ENCODE measurements around the gene SPON1.

SPON1 gene

DNA sequence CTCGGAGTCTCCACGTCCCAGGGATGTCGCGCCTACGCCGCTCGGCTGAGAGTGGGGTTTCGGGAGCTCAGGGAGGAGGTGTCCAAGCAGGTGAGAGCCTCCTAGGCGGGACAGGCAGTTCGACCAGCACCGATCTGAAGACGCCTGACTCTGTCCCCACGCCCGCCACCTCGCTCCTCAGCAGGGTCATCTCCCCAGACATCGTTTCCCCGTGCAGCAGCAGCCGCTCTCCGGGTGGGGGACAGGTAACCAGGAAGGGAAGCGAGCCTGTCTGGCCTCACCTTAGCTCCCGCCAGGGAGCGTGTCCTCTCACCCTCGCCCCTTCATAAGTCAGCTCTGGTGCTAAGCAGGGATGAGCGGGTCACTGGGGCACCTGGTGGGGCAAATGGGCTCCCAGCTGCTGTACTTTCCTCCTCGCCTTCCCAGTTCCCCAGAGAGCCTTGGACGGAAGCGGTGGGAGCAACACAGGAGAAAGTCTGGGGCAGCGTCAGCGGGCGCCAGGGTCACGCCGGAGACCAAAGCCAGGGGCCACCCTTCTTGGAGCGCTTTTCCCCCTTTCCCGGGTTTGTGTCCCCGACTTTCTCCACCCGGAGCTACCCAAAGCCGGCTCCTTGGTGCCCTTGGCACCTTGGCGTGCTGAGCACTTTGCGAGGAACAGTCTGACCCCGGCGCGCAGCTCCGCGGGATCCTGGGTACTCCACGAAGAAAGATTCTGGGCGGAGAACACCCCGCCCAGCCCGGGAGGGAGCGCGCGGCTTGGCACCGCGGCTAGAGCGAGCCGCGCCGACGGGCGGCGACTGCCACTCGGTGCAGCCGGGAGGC is 1.6 kb downstream of the SPON1 start:
- peaks cover 17% of the 10 kb centered on the region for H3K4me1 ChIP-seq (ENCODE audit: insufficient read depth, low read length)
- H3K9ac ChIP-seq (ENCODE audit: low read length), result no peak overlapping the region
- no peaks in the 10 kb centered on the region for H3K9me3 ChIP-seq (ENCODE audit: low read length)
- H3K4me3 ChIP-seq (ENCODE audit: low read depth in 1 of 2, low read length in 2 of 2), result peak overlapping the region; percentile 23 to 45
- peaks cover 40 to 69% of the 10 kb centered on the region in 2 donors for H3K27me3 ChIP-seq (ENCODE audit: control insufficient read depth in 1 of 2, insufficient read depth in 2 of 2, low read length in 2 of 2)
- no peaks in the 10 kb centered on the region for H3K36me3 ChIP-seq (ENCODE audit: insufficient read depth, low read length)
- H3K27ac ChIP-seq (ENCODE audit: low read depth, low read length), result no peak overlapping the region

DNA sequence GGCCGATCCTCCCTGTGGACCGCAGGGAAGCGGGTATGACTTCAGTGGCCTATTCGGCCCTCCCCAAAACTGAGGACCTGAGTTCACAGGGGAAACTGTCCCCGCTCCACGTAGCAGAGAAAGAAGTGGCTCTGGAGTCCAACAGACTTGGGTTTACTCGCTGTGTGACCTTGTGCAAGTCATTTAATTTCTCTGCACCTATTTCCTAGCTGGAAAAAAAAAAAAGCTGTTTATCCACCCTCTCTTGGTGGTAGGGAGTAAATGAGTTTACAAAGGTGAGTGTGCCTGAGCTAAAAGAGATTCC is 2.2 kb downstream of the SPON1 start:
- no peak overlapping the region for H3K27ac ChIP-seq (ENCODE audit: low read depth, low read length)
- H3K36me3 ChIP-seq (ENCODE audit: insufficient read depth, low read length), result no peaks in the 10 kb centered on the region
- peak overlapping the region in 1 of 2 donors; percentile 45 for H3K4me3 ChIP-seq (ENCODE audit: low read depth in 1 of 2, low read length in 2 of 2)
- peaks cover 40 to 70% of the 10 kb centered on the region in 2 donors for H3K27me3 ChIP-seq (ENCODE audit: control insufficient read depth in 1 of 2, insufficient read depth in 2 of 2, low read length in 2 of 2)
- peaks cover 17% of the 10 kb centered on the region for H3K4me1 ChIP-seq (ENCODE audit: insufficient read depth, low read length)
- no peak overlapping the region for H3K9ac ChIP-seq (ENCODE audit: low read length)
- no peaks in the 10 kb centered on the region for H3K9me3 ChIP-seq (ENCODE audit: low read length)

DNA sequence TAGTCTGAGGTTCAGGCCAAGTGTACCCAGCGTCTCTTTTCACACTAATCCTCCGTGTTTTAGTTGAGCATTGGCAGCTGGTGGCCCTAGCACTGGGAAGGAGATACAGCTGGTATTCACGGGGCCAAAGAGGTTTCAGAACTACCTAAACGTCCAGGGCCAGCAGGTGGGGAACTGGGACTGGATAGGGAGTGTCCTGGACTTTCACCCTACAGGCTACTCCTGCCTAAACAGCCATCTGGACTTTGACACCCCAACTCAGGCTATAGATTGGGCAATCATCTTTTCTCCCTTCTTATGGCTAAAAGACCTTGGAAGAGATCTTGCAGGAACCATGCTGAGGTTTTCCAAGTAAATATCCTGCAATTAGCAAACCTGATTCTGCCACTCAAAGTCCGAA is 2.8 kb downstream of the SPON1 start:
- Histone ChIP-seq H3K4me3 (ENCODE audit: low read depth in 1 of 2, low read length in 2 of 2) (no peak overlapping the region), H3K4me1 (ENCODE audit: insufficient read depth, low read length) (peaks cover 17% of the 10 kb centered on the region), H3K9ac (ENCODE audit: low read length) (no peak overlapping the region), H3K9me3 (ENCODE audit: low read length) (no peaks in the 10 kb centered on the region), H3K27me3 (ENCODE audit: control insufficient read depth in 1 of 2, insufficient read depth in 2 of 2, low read length in 2 of 2) (peaks cover 40 to 70% of the 10 kb centered on the region in 2 donors), H3K36me3 (ENCODE audit: insufficient read depth, low read length) (no peaks in the 10 kb centered on the region), H3K27ac (ENCODE audit: low read depth, low read length) (no peak overlapping the region)

DNA sequence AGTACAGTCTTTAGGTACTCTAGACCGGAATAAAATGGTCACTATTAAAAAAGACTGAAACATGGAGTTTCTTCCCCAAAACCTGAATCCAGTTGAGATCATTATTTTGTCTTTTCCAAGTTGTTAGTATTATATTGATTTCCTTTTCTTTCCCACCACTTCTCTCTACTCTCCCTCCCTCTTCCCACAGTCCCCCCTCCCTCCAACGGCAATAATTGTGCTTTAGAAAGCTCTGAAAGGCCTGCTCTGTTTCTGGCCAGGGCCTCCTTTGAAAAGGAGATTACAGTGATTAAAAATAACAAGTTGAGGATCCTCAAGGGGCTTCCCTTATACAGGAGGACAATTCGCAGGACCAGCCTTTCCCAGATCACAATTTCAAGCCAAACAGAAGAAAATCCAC is 3.5 kb downstream of the SPON1 start:
- Histone ChIP-seq H3K9me3 (ENCODE audit: low read length) (no peaks in the 10 kb centered on the region), H3K27ac (ENCODE audit: low read depth, low read length) (no peak overlapping the region), H3K9ac (ENCODE audit: low read length) (no peak overlapping the region), H3K4me3 (ENCODE audit: low read depth in 1 of 2, low read length in 2 of 2) (no peak overlapping the region), H3K36me3 (ENCODE audit: insufficient read depth, low read length) (no peaks in the 10 kb centered on the region), H3K27me3 (ENCODE audit: control insufficient read depth in 1 of 2, insufficient read depth in 2 of 2, low read length in 2 of 2) (peaks cover 40 to 70% of the 10 kb centered on the region in 2 donors), H3K4me1 (ENCODE audit: insufficient read depth, low read length) (peaks cover 20% of the 10 kb centered on the region)

DNA sequence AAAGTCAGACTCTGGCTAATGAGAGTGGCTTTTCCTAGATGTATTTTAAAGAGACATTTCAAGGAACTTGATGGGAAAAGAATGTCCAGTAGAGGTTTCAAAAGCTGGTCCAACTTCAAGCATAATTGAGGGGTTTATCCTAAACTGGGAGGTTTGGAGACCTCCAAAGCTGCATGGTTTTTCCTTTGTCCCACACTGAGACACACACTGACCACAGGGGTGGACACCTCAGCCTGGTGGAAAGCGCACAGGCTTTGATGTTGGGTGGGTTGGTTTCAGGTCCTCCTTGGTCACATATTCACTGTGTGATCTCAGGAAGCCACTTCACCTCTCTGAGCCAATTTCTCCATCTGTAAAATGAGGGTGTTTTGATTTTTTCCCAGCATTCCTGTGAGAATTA is 4.0 kb downstream of the SPON1 start:
- Histone ChIP-seq H3K27me3 (ENCODE audit: control insufficient read depth in 1 of 2, insufficient read depth in 2 of 2, low read length in 2 of 2) (peaks cover 40 to 66% of the 10 kb centered on the region in 2 donors), H3K9me3 (ENCODE audit: low read length) (no peaks in the 10 kb centered on the region)

DNA sequence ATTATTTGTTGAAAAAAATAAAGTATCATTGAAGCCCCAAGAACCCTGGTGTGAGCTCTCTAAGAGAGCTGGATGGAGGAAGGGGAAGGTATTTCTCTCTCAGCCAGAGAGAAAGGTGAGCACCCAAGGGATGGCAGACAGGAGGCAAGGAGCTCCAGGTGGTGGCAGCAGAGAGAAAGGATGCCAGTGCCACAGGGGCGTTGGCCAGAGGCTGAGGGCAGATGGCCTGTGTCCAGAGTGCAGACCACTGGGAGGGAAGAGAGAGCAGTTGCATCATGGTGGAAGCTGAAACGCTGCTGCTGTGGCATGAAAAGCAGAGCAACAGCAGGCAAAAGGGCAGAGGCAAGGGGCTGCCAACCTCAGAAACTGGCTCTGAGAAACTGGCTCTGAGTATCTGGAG is 8.5 kb downstream of the SPON1 start:
- H3K36me3 ChIP-seq (ENCODE audit: insufficient read depth, low read length), result no peaks in the 10 kb centered on the region
- no peak overlapping the region for H3K9ac ChIP-seq (ENCODE audit: low read length)
- H3K4me1 ChIP-seq (ENCODE audit: insufficient read depth, low read length), result peaks cover 22% of the 10 kb centered on the region
- no peak overlapping the region for H3K4me3 ChIP-seq (ENCODE audit: low read depth in 1 of 2, low read length in 2 of 2)
- H3K27ac ChIP-seq (ENCODE audit: low read depth, low read length), result no peak overlapping the region
- peaks cover 16 to 28% of the 10 kb centered on the region in 2 donors for H3K27me3 ChIP-seq (ENCODE audit: control insufficient read depth in 1 of 2, insufficient read depth in 2 of 2, low read length in 2 of 2)
- H3K9me3 ChIP-seq (ENCODE audit: low read length), result no peaks in the 10 kb centered on the region

More for the DNA sequence above, 4.0 kb downstream of the SPON1 start:
- Histone ChIP-seq H3K9ac (ENCODE audit: low read length) (no peak overlapping the region), H3K4me1 (ENCODE audit: insufficient read depth, low read length) (peaks cover 22% of the 10 kb centered on the region), H3K36me3 (ENCODE audit: insufficient read depth, low read length) (no peaks in the 10 kb centered on the region), H3K27ac (ENCODE audit: low read depth, low read length) (no peak overlapping the region), H3K4me3 (ENCODE audit: low read depth in 1 of 2, low read length in 2 of 2) (no peak overlapping the region)

DNA sequence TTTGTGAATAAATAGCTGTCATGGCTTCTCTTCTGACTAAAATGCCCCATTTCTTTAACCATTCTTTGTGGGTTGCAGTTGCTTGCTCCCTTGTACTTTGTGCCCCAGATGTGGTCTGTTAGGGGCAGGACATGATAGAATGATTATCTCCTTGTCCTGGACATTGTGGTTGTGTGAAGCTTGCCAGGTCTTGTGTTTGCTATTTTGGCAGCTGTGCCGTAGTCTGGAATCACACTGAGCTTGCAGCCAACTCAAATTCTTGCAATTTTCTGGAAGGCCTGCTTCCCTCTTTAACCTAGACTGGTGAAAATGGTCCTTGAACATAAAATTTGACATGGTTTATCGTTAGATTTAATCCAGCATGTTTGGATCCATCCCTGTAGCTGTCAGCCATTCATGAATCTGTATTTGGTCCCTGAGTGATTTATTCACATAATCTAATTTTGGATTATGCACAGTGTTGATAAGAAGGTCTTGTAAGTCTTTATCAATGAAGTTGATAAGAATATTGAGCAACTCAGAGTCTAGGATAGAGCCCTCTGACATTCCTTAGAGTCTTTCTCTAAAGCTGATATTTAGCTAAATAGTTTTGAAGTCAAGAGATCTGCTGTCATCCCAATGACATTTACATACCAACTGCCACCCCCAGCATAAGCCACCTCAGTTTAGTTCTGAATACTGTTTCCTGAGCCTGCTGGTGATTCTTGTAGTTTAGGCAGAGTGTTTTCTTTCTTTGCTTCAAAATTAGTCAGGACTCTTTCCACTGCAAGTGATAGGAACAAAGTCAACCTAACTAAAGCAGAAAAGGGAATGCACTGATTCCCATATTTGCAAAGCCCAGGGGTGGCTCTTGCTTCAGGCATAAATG is 9.8 kb downstream of the SPON1 start:
- peaks cover 4 to 20% of the 10 kb centered on the region in 2 donors for H3K27me3 ChIP-seq (ENCODE audit: control insufficient read depth in 1 of 2, insufficient read depth in 2 of 2, low read length in 2 of 2)
- H3K9ac ChIP-seq (ENCODE audit: low read length), result no peak overlapping the region
- H3K9me3 ChIP-seq (ENCODE audit: low read length), result no peaks in the 10 kb centered on the region
- H3K36me3 ChIP-seq (ENCODE audit: insufficient read depth, low read length), result no peaks in the 10 kb centered on the region
- H3K27ac ChIP-seq (ENCODE audit: low read depth, low read length), result no peak overlapping the region
- H3K4me1 ChIP-seq (ENCODE audit: insufficient read depth, low read length), result peaks cover 26% of the 10 kb centered on the region
- H3K4me3 ChIP-seq (ENCODE audit: low read depth in 1 of 2, low read length in 2 of 2), result no peak overlapping the region

DNA sequence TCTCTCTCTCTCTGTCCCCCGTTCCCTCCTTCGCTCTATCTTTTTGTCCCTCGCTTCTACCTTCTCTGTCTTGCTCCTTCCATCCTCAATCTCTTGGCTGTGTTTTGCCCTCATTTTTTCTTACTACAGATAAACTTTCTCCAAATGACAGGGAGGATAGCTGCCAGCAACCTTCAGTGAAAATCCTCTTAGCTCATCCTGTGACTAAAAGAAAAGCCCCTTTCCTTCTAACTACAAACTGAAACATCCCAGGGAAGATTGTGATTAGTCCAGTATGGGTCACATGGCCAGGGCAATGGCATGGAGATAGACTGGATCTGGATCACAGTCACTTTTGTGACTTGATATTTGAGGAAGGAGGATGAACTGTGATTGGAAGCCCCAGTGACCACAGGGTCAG is 10.4 kb downstream of the SPON1 start:
- peaks cover 0 to 14% of the 10 kb centered on the region in 2 donors for H3K27me3 ChIP-seq (ENCODE audit: control insufficient read depth in 1 of 2, insufficient read depth in 2 of 2, low read length in 2 of 2)
- no peak overlapping the region for H3K27ac ChIP-seq (ENCODE audit: low read depth, low read length)
- H3K4me3 ChIP-seq (ENCODE audit: low read depth in 1 of 2, low read length in 2 of 2), result no peak overlapping the region
- no peaks in the 10 kb centered on the region for H3K36me3 ChIP-seq (ENCODE audit: insufficient read depth, low read length)
- H3K9ac ChIP-seq (ENCODE audit: low read length), result no peak overlapping the region
- no peaks in the 10 kb centered on the region for H3K9me3 ChIP-seq (ENCODE audit: low read length)
- H3K4me1 ChIP-seq (ENCODE audit: insufficient read depth, low read length), result peaks cover 26% of the 10 kb centered on the region

DNA sequence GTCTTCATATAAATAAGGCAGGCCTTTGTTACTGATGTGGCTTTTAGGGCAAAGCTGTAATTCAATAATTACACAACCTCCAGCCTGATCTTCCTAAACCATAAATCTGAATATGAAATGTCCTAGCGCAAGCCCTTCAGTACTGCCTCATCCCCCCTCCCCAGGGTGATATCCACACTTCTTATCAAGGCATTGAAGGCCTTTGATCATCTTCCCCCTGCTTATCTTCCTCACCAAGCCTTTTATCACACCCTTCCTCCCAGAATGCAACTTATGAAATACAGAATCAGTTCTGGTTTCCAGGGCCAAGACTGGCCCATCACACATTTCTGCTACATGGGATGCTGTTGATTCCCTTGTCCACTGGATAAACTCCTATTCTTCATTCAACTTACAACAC is 12.1 kb downstream of the SPON1 start:
- Histone ChIP-seq H3K36me3 (ENCODE audit: insufficient read depth, low read length) (no peaks in the 10 kb centered on the region), H3K4me1 (ENCODE audit: insufficient read depth, low read length) (peaks cover 26% of the 10 kb centered on the region), H3K9me3 (ENCODE audit: low read length) (no peaks in the 10 kb centered on the region), H3K27me3 (ENCODE audit: control insufficient read depth in 1 of 2, insufficient read depth in 2 of 2, low read length in 2 of 2) (no peaks in the 10 kb centered on the region), H3K27ac (ENCODE audit: low read depth, low read length) (no peak overlapping the region), H3K4me3 (ENCODE audit: low read depth in 1 of 2, low read length in 2 of 2) (no peak overlapping the region), H3K9ac (ENCODE audit: low read length) (no peak overlapping the region)

DNA sequence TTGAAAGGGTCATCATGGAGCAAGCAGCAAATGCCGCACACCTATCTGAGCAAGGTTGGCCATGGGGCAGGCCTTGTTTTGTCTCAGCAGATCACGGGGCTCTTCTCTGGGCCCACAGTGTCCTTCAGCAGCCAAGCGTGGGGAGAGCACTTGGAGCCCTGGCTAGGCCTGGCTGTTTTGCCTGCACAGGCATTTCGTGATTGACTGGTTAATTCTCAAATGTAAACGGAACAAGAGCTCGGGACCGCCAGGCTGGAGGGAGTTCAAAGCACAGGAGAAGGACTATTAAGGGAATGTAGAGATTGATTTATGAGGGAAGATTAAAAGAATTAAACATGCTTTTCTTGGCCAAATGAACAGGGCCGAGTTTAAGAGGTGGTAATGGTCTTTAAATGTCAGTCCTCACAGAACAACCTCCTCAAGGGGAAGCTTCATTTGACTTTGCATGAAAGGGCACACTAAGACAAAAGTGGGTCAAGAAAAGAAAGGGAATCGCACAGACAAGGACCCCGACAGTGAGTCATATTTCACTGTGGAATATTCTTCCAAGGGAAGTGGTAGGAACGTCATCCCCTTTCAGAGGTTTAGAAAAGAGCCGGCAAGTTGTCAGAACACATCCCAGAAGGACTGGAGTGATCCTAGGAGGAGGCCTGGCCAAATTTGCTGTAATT is 20.7 kb downstream of the SPON1 start:
- no peaks in the 10 kb centered on the region for H3K9me3 ChIP-seq (ENCODE audit: low read length)
- no peaks in the 10 kb centered on the region for H3K27me3 ChIP-seq (ENCODE audit: control insufficient read depth in 1 of 2, insufficient read depth in 2 of 2, low read length in 2 of 2)
- no peak overlapping the region for H3K9ac ChIP-seq (ENCODE audit: low read length)
- no peaks in the 10 kb centered on the region for H3K36me3 ChIP-seq (ENCODE audit: insufficient read depth, low read length)
- no peak overlapping the region for H3K4me3 ChIP-seq (ENCODE audit: low read depth in 1 of 2, low read length in 2 of 2)
- H3K27ac ChIP-seq (ENCODE audit: low read depth, low read length), result peak overlapping the region; percentile 59
- peaks cover 36% of the 10 kb centered on the region for H3K4me1 ChIP-seq (ENCODE audit: insufficient read depth, low read length)

Data from muscle layer of colon (tissue), 2 donors.